MM.1S (cell line): ENCODE data around the gene RPS6KC1.

Experiments
- CTCF ChIP-seq: fragments of 300-600 bp; sonication (generic); IDR thresholded peaks from 2 replicates; pipeline ENCODE4 v1.5.1; 2016; ENCODE audit warnings: antibody characterized with exemption, low read length, mixed read lengths
- EZH2 ChIP-seq: fragments of 300-600 bp; sonication (generic); optimal IDR thresholded peaks from 2 replicates; pipeline ENCODE3; 2017; ENCODE audit warnings: low read depth, mild to moderate bottlenecking, antibody characterized with exemption, low read length, mixed read lengths
- EZH2phosphoT487 ChIP-seq: fragments of 300-600 bp; sonication (generic); IDR thresholded peaks from 2 replicates; pipeline ENCODE4 v1.6.1; 2018; ENCODE audit warnings: antibody characterized with exemption, low read length

- TF ChIP-seq CTCF (no peak), EZH2 (no peak), EZH2phosphoT487 (no peak)
Observed at GRCh38 chr1:213032651-213033050, 18.4 kb upstream of the RPS6KC1 start.
